ENCODE results near the gene DIP2B. TPM values are rescaled to one million over a fixed set of nuclear protein-coding genes. Genes with fewer than 3 reads are reported as not detected.

Gene DIP2B
- total RNA-seq, 2 experiments from 2014 or later, result 29.5 to 30.0 TPM

DNA sequence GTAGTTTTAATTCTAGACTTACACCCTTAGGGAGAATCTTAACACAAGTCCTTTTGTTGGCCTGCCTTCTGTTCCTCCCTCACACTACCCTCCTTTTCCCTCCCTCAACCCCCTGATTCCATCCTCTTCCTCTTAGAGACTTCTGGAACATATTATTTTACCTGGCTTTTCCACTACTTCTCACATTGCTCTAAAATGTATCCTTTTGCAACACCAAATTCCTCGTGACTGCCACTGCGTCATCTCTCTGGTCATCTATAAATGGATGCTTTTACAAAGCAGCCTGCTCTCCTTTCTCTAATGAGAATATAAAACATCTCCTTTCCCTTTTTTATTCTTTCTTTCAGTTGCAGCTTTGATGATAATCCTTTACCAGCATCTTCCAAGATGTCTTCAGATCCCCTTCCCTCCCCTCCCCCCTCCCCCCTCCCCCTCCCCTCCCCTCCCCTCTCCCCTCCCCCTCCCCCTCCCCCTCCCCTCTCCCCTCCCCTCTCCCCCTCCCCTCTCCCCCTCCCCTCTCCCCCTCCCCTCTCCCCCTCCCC is 93.6 kb downstream of the DIP2B start:
- H3K27ac Mint-ChIP-seq, result peak overlapping the region; percentile 16
- POLR2A ChIA-PET, result no interaction called here
- no peak overlapping the region for H3K4me3 Mint-ChIP-seq
- Histone ChIP-seq H3K9me3 (ENCODE audit: control insufficient read depth in 1 of 2, insufficient read depth in 1 of 2, low read length in 2 of 2) (no peaks in the 10 kb centered on the region), H3K4me1 (ENCODE audit: insufficient read depth, low read length) (peaks cover 7% of the 10 kb centered on the region), H3K4me3 (ENCODE audit: low read length) (no peak overlapping the region), H3K36me3 (ENCODE audit: insufficient read depth, low read length) (no peaks in the 10 kb centered on the region), H3K27ac (ENCODE audit: low read depth in 1 of 2, low read length in 2 of 2) (no peak overlapping the region), H3K27me3 (ENCODE audit: control insufficient read depth in 1 of 2, insufficient read depth in 2 of 2, low read length in 2 of 2) (no peaks in the 10 kb centered on the region)
- no peaks in the 10 kb centered on the region for H3K27me3 Mint-ChIP-seq
- H3K36me3 Mint-ChIP-seq (ENCODE audit: low read depth), result no peaks in the 10 kb centered on the region
- no peaks in the 10 kb centered on the region for H3K9me3 Mint-ChIP-seq
- TF ChIP-seq, protein P1, sequence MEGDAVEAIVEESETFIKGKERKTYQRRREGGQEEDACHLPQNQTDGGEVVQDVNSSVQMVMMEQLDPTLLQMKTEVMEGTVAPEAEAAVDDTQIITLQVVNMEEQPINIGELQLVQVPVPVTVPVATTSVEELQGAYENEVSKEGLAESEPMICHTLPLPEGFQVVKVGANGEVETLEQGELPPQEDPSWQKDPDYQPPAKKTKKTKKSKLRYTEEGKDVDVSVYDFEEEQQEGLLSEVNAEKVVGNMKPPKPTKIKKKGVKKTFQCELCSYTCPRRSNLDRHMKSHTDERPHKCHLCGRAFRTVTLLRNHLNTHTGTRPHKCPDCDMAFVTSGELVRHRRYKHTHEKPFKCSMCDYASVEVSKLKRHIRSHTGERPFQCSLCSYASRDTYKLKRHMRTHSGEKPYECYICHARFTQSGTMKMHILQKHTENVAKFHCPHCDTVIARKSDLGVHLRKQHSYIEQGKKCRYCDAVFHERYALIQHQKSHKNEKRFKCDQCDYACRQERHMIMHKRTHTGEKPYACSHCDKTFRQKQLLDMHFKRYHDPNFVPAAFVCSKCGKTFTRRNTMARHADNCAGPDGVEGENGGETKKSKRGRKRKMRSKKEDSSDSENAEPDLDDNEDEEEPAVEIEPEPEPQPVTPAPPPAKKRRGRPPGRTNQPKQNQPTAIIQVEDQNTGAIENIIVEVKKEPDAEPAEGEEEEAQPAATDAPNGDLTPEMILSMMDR (IDR thresholded peaks at IDR 0.05), result no peak
- peaks cover 53% of the 10 kb centered on the region for H3K4me1 Mint-ChIP-seq (ENCODE audit: low read depth)
- intact Hi-C loops (cut with DNase I, micrococcal nuclease), result loop anchor here in 1 of 2 experiments (5.0 kb wide), 2 partner anchors 36 to 39 kb away; no protein-coding TSS in a partner anchor
- CTCF ChIA-PET, result interaction anchor here (1.7 kb wide), 1 partner anchor 40 kb away, joined by 4 read pairs; no protein-coding TSS in a partner anchor
- DNase-seq (no peak), ATAC-seq (ENCODE audit: poor library complexity) (no peak)

- TF ChIP-seq, protein P1 (IDR thresholded peaks at IDR 0.05), result no peak
- ChIA-PET POLR2A (interaction anchor here (0.8 kb wide), 1 partner anchor 8 kb away, joined by 5 read pairs; no protein-coding TSS in a partner anchor), CTCF (interaction anchor here (0.9 to 1.7 kb wide), 3 partner anchors 12 to 96 kb away, joined by 3 to 4 read pairs (median 3); no protein-coding TSS in a partner anchor)
- Mint-ChIP-seq H3K4me3 (no peak overlapping the region), H3K27me3 (no peaks in the 10 kb centered on the region), H3K9me3 (no peaks in the 10 kb centered on the region), H3K36me3 (ENCODE audit: low read depth) (no peaks in the 10 kb centered on the region), H3K27ac (no peak overlapping the region), H3K4me1 (ENCODE audit: low read depth) (peaks cover 57% of the 10 kb centered on the region)
- Histone ChIP-seq H3K4me3 (ENCODE audit: low read length) (no peak overlapping the region), H3K9me3 (ENCODE audit: control insufficient read depth in 1 of 2, insufficient read depth in 1 of 2, low read length in 2 of 2) (no peaks in the 10 kb centered on the region), H3K27me3 (ENCODE audit: control insufficient read depth in 1 of 2, insufficient read depth in 2 of 2, low read length in 2 of 2) (no peaks in the 10 kb centered on the region), H3K27ac (ENCODE audit: low read depth in 1 of 2, low read length in 2 of 2) (no peak overlapping the region), H3K36me3 (ENCODE audit: insufficient read depth, low read length) (no peaks in the 10 kb centered on the region), H3K4me1 (ENCODE audit: insufficient read depth, low read length) (peaks cover 7% of the 10 kb centered on the region)
- intact Hi-C loops (cut with DNase I, micrococcal nuclease), result loop anchor here in 1 of 2 experiments (5.0 kb wide), 2 partner anchors 37 to 38 kb away; no protein-coding TSS in a partner anchor
- ATAC-seq (ENCODE audit: poor library complexity) (no peak), DNase-seq (no peak)
Measured at GRCh38 chr12:50599366-50600095, 94.7 kb downstream of the DIP2B start.

DNA sequence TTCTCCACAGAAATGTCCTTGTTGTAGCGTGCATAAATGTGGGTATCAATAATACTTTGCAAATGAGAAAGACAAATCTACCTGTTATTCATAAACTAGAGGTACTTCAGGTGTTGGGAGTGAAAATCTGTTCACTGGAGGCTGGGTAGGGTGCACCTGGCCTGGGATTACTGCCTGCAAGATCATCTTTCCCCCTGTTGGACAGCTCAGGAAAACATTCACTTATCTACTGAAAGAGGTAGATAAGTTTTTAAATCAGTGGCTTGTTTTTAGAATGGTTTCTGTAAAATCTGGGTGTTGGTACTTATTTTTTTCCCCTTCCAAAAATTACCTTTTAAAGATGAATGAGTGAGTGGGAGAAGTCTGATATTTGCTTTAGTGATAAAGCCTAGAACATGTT is 95.6 kb downstream of the DIP2B start:
- H3K27me3 Mint-ChIP-seq, result no peaks in the 10 kb centered on the region
- H3K4me3 Mint-ChIP-seq, result no peak overlapping the region
- POLR2A ChIA-PET, result no interaction called here
- intact Hi-C loops (cut with DNase I, micrococcal nuclease), result no loop called here
- Histone ChIP-seq H3K27me3 (ENCODE audit: control insufficient read depth in 1 of 2, insufficient read depth in 2 of 2, low read length in 2 of 2) (no peaks in the 10 kb centered on the region), H3K27ac (ENCODE audit: low read depth in 1 of 2, low read length in 2 of 2) (no peak overlapping the region), H3K4me3 (ENCODE audit: low read length) (no peak overlapping the region), H3K36me3 (ENCODE audit: insufficient read depth, low read length) (peaks cover 2% of the 10 kb centered on the region), H3K4me1 (ENCODE audit: insufficient read depth, low read length) (peaks cover 7% of the 10 kb centered on the region), H3K9me3 (ENCODE audit: control insufficient read depth in 1 of 2, insufficient read depth in 1 of 2, low read length in 2 of 2) (no peaks in the 10 kb centered on the region)
- no peak for ATAC-seq (ENCODE audit: poor library complexity)
- no peaks in the 10 kb centered on the region for H3K9me3 Mint-ChIP-seq
- peaks cover 3% of the 10 kb centered on the region for H3K36me3 Mint-ChIP-seq (ENCODE audit: low read depth)
- DNase-seq, result no peak
- H3K27ac Mint-ChIP-seq, result no peak overlapping the region
- TF ChIP-seq, protein P1 (IDR thresholded peaks at IDR 0.05), result no peak
- peaks cover 52% of the 10 kb centered on the region for H3K4me1 Mint-ChIP-seq (ENCODE audit: low read depth)
- CTCF ChIA-PET, result interaction anchor here (0.9 to 1.5 kb wide), 3 partner anchors 13 to 97 kb away, joined by 3 read pairs; no protein-coding TSS in a partner anchor

All from CD4-positive, alpha-beta T cell (primary cell).